ENCODE data around the gene DPF3. TPM values are rescaled to one million over a fixed set of nuclear protein-coding genes. Genes with fewer than 3 reads are reported as not detected.
"Not testable (repeated sequence)": the region's sequence is repeated elsewhere in the genome, so short reads cannot be mapped to it uniquely, and the experiment has no call there.

The DPF3 gene
- polyA plus RNA-seq, 4 donors: 4.4 to 6.0 (median 5.3) TPM

- no peak for DNase-seq (ENCODE audit: low read depth in 4 of 4, low spot score in 2 of 4)
These were observed 12.4 kb downstream of the DPF3 start for GRCh38 chr14:72881543-72881942.

GRCh38 chr14:72880820-72881219 lies 13.1 kb downstream of the DPF3 start:
- DNase-seq (ENCODE audit: low read depth in 4 of 4, low spot score in 2 of 4): no peak

- no peak for DNase-seq (ENCODE audit: low read depth in 4 of 4, low spot score in 2 of 4)
These were observed 13.7 kb downstream of the DPF3 start for GRCh38 chr14:72880164-72880563.

DNA sequence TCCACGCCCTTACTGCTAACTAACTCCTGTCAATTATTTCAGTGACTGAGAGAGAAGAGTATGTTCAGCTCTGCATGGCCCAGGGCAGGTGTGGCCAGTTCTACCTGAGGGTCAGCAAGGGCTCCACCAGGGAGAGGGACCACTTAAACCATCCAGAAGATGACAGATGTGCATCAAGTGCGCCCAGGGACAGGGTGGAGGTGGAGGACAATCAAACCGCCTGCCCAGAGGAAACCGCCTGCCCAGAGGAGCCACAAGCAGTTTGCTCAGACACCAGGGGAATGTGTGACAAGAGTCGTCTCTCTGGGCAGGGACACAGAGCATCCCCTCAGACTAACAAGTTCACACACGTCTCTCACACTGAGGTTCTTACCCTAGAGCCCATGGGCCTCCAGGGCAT lies 14.5 kb downstream of the DPF3 start:
- no peak for DNase-seq (ENCODE audit: low read depth in 4 of 4, low spot score in 2 of 4)

DNA sequence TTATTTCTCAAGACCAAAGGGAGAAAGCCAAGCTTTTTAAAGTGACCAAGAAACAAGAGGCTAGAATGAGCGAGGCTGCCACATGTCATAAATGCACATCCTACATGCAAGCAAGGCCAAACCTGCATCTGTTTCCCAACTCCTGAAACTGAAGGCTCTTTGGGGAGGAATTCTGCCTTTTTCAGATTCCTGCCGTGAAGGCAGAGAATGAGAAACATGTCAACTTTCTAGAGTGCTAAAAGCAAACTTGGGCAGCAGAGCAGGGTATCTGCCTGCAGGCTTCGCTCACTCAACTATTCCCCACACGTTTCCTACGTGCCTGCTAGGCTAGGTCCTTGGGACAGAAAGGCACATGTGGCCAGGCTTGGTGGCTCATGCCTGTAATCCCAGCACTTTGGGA lies 15.2 kb downstream of the DPF3 start:
- DNase-seq (ENCODE audit: low read depth in 4 of 4, low spot score in 2 of 4): no peak

- no peak for DNase-seq (ENCODE audit: low read depth in 4 of 4, low spot score in 2 of 4)
These were observed 17.2 kb downstream of the DPF3 start for GRCh38 chr14:72876710-72877063.

DNA sequence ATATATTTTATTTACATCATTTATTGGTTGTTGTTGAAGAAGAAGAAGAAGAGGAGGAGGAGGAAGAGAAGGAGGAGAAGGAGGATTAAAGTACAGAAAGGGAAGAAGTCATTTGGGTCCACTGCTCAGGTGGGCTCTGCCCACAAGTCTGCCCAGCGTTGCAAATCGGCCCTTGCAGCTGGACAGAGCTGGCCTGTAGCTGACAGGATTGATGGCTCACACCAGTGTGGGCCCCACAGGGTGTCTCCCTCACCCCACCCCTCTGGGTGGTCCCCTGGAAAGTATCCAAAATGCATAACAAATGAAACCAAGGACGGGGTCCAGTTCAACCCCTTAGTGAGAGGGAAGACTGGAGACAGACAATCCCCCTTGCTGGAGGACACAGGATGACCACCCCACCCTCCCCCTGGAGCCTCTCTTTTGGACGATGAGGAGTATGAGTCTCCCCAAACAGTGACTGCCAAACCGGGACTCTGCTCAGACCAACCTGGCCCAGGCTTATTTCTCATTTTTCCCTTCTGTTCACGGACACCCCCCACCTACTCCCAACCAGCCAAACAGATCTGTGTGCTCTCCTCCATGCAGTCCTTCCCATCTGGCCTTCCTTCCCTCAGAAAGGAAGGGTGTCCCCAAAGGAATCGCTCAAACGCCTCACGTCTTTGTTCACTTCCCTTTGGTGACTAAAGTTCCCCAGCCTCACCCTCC lies 17.7 kb downstream of the DPF3 start:
- no peak for DNase-seq (ENCODE audit: low read depth in 4 of 4, low spot score in 2 of 4)

DNA sequence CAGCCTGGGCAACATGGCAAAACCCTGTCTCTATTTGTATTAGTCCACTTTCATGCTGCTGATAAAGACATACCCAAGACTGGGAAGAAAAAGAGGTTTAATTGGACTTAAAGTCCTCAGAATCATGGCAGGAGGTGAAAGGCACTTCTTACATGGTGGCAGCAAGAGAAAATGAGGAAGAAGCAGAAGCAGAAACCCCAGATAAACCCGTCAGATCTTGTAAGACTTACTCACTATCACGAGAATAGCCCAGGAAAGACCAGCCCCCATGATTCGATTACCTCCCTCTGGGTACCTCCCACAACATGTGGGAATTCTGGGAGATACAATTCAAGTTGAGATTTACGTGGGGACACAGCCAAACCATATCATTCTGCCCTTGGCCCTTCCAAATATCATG lies 23.0 kb downstream of the DPF3 start:
- not testable (repeated sequence) for DNase-seq (ENCODE audit: low read depth in 4 of 4, low spot score in 2 of 4)

- DNase-seq (ENCODE audit: low read depth in 4 of 4, low spot score in 2 of 4): no peak
These were observed 24.2 kb downstream of the DPF3 start for GRCh38 chr14:72869407-72870329.

DNA sequence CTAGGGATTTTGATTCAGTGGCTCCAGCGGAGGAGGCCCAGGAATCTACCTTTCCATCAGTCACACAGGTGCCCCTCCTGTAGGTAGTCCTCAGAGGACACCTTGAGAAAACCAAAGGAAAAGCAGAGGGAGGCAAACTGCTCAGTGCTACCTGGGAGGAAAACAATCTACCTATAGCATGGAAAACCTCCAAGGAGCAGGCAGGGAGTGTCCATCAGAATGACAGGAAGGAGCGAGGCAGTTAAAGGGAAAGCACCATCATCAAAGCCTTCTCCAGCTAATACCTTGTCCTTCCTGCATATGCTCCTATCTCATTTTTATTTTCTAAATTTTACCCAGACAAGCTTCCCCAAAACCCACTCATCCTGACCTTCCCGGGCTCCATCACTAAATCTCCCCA lies 25.4 kb downstream of the DPF3 start:
- no peak for DNase-seq (ENCODE audit: low read depth in 4 of 4, low spot score in 2 of 4)

DNA sequence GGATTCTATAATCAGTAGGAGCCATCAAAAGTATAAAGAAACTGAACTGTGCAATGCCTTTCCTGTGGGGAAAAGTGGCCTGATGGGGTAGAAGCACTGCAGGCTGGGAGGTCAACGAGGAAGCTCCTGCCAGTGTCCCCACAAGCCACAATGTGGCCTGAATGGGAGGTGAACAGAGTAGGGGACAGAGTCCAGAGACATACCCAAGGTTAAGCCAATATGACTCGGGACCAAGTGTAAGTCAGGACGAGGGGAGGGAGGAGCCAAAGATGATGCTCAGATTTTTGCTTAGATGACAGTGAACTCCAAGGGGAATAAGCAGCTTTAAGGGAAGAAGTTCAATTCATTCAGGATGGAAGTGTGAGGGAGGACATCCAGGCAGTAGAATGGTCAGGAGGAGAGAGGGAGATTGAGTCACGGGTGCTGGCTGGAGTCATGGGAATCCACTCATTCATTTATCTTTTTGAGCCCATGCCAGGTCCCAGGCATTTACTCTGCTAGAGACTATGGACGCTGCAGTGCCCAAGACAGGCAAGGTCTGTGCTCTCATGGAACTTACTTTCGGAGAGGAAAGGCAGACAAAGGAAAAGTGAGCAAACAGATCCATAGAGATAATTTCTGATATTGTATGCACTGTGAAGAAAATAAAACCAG lies 29.1 kb downstream of the DPF3 start:
- DNase-seq (ENCODE audit: low read depth in 4 of 4, low spot score in 2 of 4): no peak

- no peak for DNase-seq (ENCODE audit: low read depth in 4 of 4, low spot score in 2 of 4)
These were observed 30.5 kb downstream of the DPF3 start for GRCh38 chr14:72863216-72864006.

DNA sequence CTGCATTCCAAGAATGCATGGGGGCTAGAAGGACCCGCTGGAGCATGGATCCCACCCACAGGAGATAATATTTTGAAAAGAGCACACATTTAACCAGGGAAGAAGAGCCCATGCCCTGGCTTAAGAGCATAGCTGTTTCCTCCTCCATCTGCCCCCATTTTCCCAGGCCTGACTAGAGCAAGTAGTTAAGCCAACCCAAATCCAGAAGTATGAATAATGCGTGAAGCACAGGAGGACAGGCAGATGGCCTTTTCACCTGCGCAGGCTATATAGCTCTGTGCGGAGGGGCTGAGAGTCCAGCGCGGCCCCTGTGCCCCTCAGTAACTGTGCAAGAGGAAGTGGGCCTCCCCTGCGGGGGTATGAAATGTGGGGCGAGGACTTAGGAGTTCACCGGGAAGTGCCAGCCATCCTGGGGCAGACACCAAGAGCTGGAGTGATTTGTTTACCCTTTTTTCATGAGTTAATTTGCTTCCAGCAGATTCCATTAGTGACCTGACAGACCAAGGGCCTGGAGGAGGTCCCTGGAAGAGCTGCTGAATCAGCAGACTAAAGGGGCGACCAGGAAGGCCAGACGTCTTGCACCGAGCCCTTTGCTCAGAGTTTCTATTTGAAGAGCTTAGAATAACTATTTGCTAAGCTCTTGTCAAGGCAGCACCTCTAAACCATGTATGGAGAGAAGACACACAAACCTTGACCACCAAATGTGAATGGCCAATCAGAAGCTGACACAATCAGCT lies 37.2 kb downstream of the DPF3 start:
- no peak for DNase-seq (ENCODE audit: low read depth in 4 of 4, low spot score in 2 of 4)

- no peak for DNase-seq (ENCODE audit: low read depth in 4 of 4, low spot score in 2 of 4)
These were observed 38.0 kb downstream of the DPF3 start for GRCh38 chr14:72855913-72856312.

GRCh38 chr14:72852194-72852593 lies 41.7 kb downstream of the DPF3 start:
- no peak for DNase-seq (ENCODE audit: low read depth in 4 of 4, low spot score in 2 of 4)

DNA sequence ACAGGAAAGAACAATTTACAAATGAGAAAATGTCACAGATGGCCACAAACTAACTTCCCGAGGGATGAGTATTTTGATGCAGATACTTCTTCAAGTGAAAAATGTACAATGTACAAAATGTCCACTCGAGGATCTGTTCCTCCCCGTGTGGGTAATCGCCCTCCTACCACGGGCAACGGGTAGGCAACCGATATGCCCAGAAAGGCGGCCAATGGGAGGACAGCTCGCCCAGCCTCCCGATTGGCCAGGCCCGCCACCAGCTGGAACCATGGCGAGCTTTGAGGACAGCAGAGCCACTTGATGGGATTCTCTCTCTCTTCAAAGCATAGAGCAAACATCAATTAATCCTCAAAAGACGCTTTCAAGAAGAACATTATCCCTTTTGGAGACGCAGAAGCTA lies 42.3 kb downstream of the DPF3 start:
- DNase-seq (ENCODE audit: low read depth in 4 of 4, low spot score in 2 of 4): no peak

DNA sequence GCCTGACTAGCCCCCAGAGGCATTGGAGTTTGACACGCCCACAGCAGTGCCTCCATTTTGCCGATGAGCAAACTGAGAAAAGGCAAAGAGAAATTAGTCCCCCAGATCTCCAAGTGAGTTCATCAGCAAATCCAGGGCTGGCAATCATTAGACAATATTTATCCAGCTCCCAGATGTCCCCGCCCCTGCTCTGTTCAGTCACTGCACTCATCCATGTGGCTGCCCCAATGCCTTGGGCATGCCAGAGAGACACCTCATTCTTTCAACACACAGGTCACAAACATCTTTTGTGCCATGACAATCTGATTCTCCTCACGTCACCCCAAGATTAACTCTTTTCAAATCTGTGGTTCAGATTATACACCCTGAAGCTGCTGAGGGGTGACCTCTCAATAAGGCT lies 43.5 kb downstream of the DPF3 start:
- no peak for DNase-seq (ENCODE audit: low read depth in 4 of 4, low spot score in 2 of 4)

DNA sequence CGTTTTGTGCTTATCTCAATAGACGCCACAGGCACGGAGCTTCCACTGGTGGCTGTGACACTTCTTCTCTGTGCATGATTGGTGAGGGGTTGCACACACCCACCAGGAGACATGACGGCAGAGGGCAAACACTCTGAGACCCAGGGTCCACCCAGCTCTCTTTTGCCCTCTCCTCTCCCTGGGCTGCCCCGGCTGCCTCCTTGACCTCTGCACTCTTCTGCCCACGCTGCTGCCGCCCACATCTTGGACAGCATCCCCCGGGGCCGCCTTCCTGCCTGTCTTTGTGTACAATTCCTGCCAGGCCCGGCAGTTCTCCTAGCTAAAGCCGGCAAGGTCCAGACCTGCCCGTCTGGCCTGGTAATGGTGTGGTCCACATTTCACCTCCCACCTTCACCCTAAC lies 44.7 kb downstream of the DPF3 start:
- no peak for DNase-seq (ENCODE audit: low read depth in 4 of 4, low spot score in 2 of 4)

- no peak for DNase-seq (ENCODE audit: low read depth in 4 of 4, low spot score in 2 of 4)
These were observed 46.2 kb downstream of the DPF3 start for GRCh38 chr14:72847721-72848120.

- DNase-seq (ENCODE audit: low read depth in 4 of 4, low spot score in 2 of 4): no peak
These were observed 48.2 kb downstream of the DPF3 start for GRCh38 chr14:72845683-72846082.
